ENCODE results near the gene IPPK.
"Not testable (repeated sequence)": the region's sequence is repeated elsewhere in the genome, so short reads cannot be mapped to it uniquely, and the experiment has no call there.

The IPPK gene

DNA sequence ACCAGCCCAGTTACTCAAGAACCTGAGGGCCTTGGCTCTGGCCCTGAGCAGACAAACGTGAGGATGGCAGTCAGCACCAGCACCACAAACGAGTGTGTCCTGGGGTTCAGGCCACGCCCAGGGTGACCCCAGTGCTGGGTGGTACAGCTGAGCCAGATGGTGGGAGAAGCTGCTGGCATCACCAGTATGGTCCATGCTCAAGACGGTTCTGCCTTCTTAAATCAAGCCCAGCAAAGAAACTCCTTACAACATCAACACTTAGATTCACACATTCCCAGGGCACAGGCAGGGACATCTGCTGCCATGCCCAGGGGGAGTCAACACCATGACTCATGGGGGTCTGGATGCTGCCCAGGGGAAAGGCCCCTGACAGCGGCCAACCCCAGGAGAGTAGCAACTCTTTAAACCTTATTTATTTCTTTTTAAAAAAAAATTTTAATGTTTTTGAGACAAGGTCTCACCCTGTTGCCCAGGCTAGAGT is 31.3 kb downstream of the IPPK start:
- DNase-seq (ENCODE audit: low read depth in 2 of 3, low spot score in 2 of 3), result no peak

DNA sequence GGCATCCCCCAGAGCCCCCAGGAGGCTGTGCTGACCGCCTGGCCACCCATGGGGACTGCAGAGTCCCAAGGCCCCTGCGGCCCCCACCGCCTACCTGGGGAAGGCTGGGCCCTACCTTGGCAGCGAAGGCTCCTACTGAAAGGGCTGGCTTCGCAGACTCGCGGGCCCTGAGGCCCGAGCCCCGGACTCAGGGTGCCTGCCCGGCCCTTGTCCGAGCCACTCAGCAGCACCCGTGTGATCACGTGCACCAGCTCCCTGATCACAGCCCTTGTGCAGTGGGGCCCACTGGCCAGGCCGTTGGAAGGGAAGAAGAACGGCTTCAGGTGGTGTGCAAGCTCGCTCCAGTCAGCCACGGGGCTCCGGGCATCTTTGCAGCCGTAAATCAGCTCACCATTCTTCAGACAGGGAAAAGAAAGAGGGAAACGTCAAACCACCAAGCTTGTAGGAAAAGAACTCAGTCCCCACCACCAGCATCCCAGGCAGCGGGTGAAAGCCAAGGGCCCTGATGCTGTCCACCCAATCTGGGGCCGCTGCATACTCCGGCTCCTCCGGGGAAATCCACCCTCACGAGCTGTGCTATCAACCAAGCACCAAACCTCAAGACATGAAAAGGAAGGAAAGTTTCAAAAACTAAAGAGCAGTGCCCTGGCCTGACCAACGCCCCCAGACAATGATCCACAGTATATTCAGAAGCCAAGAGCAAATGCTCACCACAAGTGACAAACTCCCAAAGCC is 31.9 kb downstream of the IPPK start:
- DNase-seq (ENCODE audit: low read depth in 2 of 3, low spot score in 2 of 3), result no peak

DNA sequence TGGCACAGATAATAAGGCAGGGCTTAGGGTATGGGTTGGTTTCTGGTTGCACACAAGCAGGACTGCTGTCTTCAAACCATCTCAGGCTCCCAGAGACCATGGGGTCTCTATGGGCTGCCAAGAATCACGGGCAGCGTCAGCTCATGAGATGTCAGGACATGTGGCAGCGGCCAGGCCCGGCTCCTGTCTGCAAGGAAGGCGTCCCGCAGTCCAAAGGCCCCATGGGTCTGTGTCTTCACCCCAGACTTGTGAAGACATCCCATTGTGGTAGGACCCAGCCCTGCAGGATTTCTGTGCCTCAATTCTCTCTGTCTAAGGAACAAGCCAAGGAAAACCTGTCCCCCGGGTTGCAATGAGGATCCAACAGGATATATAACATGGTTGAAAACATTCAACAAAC is 32.6 kb downstream of the IPPK start:
- no peak for DNase-seq (ENCODE audit: low read depth in 2 of 3, low spot score in 2 of 3)

DNA sequence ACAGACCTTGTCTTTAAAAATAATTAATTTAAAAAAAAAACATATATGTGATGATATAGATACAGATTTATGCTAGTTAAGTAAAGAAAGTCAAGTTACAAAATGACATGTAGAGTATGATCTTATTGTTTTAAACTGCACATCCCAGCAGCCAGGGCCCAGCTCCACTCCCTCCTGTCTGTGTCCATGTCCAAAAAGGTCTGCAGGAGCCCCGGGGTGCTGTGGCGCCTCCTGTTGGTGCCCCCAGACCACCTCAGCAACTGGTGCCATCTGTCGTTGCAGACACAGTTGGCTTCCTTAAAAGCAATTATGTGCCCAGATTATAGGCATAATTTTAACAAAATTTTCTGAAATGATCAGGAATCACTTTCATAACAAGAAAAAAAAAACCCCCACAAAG is 33.3 kb downstream of the IPPK start:
- DNase-seq (ENCODE audit: low read depth in 2 of 3, low spot score in 2 of 3), result no peak

DNA sequence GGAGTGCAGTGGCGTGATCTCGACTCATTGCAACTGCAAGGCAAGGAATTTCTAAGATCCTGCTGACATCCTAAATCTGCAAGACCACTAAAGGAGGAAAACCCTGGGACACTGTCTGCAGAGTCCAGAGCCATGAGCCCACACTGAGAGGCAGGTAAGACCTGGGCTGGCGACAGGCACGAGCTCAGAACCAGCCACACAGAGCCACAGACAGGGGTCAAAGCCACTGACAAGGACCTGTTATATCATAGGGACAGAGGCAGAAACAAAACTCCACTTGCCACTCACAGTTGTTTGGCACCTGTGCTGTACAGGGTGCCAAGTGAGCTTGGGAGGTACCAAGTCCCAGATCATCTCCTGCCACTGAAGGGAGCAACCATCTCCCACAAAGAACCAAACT is 34.2 kb downstream of the IPPK start:
- DNase-seq (ENCODE audit: low read depth in 2 of 3, low spot score in 2 of 3), result no peak

DNA sequence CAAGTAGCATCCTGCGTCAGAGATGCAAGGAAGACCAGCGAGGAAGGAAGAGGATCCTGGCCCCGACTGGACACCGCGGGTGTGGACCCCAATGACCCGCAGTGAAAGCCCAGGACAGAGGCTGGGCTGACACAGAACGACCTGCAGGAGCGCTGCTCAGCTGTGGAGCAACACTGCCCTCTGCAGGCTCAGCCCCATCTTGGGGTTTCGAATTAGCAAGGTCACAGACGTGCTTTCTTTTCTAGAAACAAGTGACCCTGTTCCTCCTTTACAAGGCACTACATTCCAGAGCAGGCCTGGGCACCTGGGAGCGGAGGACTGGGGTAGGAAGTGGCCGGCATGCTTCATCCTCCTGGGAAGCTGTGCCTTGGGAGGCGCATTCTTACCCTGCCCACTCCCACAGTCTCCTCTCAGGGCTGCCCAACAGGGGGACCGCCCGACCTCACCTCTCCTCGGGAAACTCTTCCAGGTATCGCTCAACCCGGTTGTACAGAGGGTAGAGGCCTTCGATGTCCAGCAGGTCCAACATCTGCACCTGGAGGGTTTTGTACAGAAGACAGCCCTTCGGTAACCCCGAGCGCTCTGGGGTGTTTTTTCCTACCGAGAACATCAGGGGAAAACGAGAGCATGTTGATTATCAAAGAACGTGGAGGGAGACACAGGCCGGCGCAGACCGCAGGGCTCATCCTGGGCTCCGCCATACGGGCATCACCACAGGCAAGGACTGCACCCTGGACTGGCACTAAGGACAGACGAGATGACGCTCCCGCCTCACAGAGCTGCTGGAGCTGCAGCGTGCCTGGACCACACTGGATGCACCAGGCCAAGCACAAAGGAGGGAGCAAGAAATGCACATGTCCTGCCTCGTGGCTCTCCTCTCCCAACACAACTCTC is 35.0 kb downstream of the IPPK start:
- peak; percentile 14 to 55 (median 29) for DNase-seq (ENCODE audit: low read depth in 2 of 3, low spot score in 2 of 3)

DNA sequence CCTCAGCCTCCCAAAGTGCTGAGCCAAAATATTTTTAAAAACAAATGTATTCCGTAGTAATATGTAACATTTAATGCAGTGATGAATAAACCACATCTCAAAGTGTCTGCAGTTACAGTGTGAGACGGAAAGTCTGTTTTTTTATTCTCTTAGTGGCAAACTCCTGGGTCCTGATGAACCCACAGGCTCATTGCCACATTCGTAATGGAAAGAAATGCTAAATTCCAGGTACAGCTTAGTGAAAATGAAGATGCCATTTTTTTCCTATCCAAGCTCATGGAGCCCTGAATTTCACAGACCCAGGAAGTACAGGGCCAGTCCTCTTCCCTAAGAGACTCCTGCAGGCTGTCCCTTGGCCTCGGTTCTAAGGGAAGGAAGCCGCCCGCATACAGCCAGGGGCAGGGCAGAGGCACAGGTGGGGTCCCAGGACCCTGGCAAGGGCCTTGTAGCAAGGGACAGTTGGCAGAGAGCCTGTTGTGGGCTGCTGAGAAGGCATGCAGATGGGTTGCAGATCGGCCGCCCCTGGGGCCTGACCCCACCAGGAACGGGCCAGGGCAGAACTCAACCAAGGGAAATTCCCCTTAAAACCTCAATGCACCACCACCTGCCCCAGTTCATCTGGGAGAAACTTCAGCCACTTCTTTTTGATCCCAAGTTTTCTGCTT is 36.2 kb downstream of the IPPK start:
- no peak for DNase-seq (ENCODE audit: low read depth in 2 of 3, low spot score in 2 of 3)

DNA sequence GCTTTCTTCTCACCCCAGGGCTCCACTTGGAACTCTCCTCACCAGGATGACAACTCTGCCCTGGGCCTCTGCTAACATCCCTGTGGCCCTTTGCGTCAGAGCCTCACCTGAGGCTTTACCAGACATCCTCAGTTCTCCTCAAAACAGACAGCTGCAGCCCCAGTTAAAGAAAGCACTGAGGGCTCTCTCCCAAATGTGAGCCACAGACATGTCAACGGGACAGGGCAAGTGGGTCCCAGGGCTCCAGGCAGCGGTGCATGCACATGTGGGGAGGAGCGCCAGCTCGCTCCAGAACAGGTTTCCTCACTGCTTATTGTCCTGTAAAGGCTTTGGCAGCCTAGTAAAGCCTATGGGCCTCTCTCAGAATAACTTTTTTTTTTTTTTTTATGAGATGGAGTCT is 37.3 kb downstream of the IPPK start:
- no peak for DNase-seq (ENCODE audit: low read depth in 2 of 3, low spot score in 2 of 3)

DNA sequence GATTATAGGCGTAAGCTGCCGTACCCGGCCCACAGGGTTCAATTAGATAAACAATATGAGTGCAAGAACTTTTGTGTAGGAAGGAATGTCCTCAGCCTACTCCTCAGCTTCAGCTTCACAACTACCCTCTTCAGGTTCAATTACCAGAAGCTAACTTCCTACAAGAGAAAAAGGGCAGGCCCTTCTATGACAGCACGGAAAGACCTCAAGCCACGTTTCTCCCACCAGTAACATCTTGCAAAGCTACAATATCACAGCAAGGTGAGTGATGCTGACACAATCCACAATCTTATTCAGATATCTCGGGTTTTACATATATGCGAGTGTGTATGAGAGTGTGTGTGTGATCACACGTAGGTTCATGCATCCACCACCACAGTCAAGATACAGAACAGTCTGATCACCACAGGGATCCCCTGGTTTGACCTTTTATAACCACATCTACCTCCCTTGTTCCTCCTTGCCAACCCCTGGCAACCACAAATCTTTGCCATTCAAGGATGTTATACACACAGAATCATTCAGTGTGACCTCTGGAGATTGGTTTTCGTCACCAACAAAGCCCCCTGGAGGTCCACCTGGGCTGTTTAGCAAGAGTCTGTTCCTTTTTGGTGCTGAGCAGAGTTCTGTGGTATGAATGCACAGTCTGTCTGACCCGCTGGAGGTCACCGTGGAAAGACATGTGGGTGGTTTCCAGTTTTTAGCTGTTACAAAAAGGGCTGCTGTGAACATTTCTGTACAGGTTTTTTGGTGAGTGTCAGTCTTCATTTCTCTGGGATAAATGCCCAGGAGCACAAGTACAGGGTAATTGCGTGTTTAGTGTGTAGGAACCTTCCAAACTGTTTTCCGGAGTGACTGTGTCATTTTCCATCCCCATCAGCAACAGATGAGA is 38.2 kb downstream of the IPPK start:
- peak in 2 of 3 experiments; percentile 7 to 42 for DNase-seq (ENCODE audit: low read depth in 2 of 3, low spot score in 2 of 3)

DNA sequence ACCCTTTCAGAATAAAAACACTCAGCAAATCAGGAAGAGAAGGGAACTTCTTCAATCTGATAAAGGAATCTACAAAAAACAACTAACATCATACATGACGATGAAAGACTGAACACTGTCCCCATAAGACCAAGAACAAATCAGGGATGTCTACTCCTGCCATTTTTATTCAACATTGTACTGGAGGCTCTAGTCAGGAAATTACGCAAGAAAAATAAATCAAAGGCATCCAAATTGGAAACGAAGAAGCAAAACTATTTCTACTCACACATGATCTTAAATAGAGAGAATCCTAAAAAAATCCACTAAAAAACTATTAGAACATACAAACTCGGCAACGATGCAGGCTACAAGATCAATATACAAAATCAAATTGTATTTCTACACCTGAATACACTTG is 42.3 kb downstream of the IPPK start:
- DNase-seq (ENCODE audit: low read depth in 2 of 3, low spot score in 2 of 3), result no peak

DNA sequence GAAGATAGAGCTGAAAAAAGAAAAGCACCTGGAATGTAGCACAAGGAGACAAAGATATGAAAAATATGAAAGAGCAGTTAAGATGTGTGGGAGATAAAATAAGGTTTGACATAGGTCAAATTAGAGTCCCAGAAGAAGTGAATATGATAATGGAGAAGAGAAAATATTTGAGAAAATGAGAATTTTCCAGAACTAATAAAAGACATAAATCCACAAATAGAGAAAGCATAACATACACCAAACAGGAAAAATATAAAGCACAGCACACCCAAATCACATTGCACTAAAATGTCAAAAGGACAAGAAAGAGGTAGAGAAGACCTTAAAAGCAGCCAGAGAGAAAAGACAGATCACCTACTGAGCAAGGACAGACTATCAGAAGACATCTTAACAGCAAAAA is 43.4 kb downstream of the IPPK start:
- no peak for DNase-seq (ENCODE audit: low read depth in 2 of 3, low spot score in 2 of 3)

DNA sequence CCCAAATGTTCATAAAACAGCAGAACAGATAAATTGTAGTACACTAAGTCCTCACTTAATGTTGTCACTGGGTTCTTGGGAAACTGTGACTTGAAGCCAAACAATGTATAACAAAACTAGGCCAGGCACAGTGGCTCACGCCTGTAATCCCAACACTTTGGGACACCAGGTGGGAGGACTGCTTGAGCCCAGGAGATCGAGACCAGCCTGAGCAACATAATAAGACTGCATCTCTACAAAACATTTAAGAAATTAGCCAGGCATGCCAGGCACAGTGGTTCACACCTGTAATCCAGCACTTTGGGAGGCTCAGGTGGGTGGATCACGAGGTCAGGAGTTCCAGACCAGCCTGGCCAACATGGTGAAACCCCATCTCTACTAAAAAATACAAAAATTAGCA is 46.0 kb downstream of the IPPK start:
- not testable (repeated sequence) for DNase-seq (ENCODE audit: low read depth in 2 of 3, low spot score in 2 of 3)

DNA sequence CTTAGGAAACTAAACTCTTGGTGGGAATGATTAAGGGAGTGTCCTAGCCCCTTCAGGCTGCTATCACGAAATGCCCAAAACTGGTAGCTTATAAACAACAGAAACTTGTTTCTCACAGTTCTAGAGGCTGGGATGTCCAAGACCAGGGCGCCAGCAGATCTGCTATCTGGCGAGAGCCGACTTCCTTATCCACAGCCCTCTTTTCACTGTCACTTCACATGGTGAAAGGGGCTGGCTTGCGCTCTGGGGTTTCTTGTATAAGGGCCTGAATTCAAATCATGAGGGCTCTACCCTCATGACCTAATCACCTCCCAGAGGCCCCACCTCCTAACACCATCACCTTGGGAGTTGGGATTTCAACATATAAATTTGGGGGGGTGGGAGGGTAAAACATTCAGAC is 49.1 kb downstream of the IPPK start:
- no peak for DNase-seq (ENCODE audit: low read depth in 2 of 3, low spot score in 2 of 3)

DNA sequence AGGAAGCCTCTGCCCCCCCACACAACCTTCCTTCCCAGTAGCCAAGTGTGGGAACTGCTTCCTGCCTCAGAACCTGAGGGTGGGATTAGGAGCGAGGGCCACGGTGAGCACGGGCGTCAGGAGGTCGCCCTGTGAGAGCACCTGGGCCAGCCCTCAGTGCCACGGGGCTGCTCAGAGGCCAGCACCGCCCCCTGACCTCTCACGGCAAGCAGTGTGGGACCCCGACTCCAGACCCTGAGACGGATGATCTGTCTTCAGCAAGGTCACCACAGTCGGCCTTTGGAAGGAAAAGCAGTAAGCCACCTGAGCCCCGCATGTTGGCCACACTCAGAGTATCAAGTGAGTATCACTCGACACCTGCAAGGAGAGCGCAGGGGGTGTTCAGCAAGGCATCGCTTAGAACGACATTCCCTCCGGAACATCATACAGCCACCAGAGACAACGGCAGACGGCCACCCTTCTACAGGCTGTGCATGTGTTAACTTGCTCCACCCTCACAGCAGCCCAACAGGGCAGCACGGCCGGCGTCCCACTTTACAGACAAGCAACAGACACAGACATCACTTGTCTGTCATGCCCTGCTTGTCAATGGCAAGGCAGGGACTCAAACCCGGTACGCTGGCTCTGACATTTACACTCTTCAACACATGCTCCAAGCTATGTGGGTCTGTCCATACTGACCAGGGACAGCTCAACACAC is 50.2 kb downstream of the IPPK start:
- DNase-seq (ENCODE audit: low read depth in 2 of 3, low spot score in 2 of 3), result no peak

DNA sequence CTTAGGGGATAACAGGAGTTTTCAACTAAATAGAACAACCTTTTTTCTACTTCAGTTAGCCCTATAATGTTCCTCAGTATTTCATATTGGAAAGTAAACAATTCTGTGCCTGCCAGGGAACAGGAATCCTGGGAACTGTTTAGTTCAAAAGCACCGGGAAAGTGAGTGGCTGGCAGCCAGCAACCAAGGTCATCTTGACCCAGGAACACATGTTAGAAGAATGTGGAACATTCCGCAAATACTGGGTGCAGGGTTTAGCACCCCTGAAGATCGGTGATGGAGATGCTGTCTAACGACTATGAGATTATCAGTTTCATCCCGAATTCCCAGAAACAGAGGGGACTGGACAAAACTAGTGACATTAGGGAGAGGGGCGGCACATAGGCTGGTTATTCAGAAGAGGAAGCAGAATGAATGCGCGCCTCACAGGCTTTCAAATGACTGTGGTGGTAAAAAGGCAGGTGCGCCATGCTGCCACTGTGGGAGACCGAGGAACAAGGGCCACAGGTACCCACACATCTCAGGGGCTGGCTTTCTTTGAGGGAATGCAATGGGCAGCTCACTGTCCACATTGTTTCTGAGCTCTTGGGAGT is 51.2 kb downstream of the IPPK start:
- DNase-seq (ENCODE audit: low read depth in 2 of 3, low spot score in 2 of 3), result no peak

DNA sequence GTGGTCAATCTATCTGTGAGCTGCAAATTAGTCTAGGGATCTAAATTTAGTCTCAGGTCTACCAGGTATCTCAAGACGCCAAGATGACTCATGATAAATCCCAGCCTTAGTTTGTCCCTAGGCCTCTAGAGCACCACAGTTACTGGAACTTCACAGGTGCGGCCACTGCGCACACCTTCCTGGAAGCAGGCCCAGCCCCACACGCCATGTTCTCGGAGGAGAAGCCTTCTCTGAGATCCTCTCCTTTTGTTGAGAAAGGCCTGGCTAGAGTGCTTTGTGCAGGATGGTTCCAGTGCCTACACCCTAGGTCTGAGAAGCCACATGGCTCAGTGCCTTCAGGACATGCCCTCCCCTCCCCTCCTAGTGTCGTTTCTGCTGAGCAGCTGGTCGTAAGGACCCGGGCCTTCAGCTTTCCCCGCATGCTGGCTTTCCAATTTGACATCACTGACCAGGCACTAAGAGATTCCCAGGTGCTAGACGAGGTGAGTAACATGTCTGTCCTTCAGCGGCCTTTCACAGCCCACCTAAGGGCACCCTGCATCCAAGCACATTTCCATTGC is 51.9 kb downstream of the IPPK start:
- no peak for DNase-seq (ENCODE audit: low read depth in 2 of 3, low spot score in 2 of 3)

DNA sequence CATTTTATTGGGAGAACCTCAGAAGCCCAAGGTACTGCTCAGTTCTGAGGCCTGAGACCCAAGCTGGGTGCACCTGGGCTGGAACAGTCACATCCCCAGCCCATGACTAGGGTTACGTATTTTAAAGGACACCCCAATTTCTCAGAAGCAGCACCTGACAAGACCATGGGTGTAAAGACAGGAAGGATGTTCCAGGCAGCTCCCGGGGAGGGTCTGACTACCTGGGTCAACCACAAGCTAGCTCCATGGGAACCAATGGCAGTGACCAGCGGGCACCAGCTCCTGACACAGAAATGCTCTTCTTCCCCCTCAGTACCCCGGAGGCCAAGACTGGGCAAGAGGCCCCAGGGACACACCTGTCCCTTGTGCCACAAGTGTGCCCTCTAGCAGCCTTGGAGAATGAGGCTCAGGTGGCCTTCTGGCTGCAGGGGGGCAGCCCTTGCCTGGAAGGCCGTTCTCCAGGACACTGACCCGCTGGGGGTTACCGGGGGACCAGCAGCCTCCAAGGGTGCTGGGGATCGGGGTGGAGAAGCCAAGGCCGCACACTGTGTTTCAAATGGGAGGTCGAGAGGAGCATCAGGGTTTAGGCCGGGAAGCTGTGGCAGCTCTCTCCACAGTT is 52.6 kb downstream of the IPPK start:
- DNase-seq (ENCODE audit: low read depth in 2 of 3, low spot score in 2 of 3), result no peak

DNA sequence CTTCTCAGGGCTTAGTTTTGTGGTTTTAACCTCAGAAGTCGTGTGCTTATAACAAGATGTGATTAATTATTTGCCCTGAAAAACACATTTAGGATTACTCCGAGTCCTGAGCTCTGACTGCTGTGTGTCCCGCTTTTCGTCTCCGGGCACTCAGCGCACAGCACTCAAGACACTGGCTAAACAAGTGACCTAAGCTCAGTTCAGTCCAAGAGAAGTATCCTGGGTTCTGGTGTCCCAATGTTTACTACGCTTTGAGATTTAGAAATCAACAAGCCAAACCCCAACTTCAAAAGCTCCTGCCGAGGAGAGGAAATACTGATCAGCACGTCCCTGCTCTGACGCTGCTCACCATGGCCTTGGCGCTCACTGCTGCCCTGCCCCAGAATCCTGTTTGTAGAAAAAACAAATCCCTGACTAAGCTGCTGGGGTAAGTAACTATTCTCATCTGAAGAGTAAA is 53.2 kb downstream of the IPPK start:
- DNase-seq (ENCODE audit: low read depth in 2 of 3, low spot score in 2 of 3), result no peak

DNA sequence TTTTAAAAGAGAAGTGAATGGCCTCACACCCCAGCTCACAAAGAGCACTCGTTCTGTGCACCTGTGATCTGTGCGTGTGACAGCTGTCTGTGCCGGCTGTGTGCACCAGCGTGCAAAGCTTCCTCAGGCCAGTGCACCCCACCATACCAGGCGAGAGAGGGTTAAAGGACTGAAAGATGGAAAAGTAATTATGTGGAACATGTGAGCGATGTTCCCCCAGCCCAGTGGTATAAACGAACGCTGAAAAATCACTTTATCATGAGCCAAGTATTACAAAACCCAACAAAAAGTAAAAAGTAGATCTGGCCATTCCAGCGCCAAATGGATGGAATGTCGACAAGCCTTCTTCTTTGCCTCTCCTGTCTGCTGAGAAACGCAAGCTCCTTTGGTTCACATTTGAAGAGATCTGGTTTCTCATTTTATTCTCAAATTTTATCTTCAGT is 53.7 kb downstream of the IPPK start:
- no peak for DNase-seq (ENCODE audit: low read depth in 2 of 3, low spot score in 2 of 3)

All from activated CD8-positive, alpha-beta memory T cell treated with anti-CD3 and anti-CD28 coated beads for 48 hours (primary cell).